Measurements from ENCODE around the gene TPD52L1. TPM values are rescaled to one million over a fixed set of nuclear protein-coding genes. Genes with fewer than 3 reads are reported as not detected.

TPD52L1 gene
- total RNA-seq, 1 donor from 2014 or later = 200 TPM

- Mint-ChIP-seq H3K36me3 (peaks cover 32% of the 10 kb centered on the region), H3K4me1 (peaks cover 22% of the 10 kb centered on the region), H3K9me3 (peaks cover 49% of the 10 kb centered on the region), H3K27me3 (ENCODE audit: low read depth) (no peaks in the 10 kb centered on the region), H3K4me3 (no peak overlapping the region), H3K27ac (no peak overlapping the region)
- no peak for DNase-seq (ENCODE audit: low spot score in 2 of 2, unreplicated experiment in 2 of 2)
- TF ChIP-seq CTCF (IDR thresholded peaks at IDR 0.05; ENCODE audit: unreplicated experiment) = no peak
These were observed 42.2 kb upstream of the TPD52L1 start for GRCh38 chr6:125111219-125111983.

GRCh38 chr6:125112934-125113333 is 40.6 kb upstream of the TPD52L1 start:
- peaks cover 42% of the 10 kb centered on the region for H3K9me3 Mint-ChIP-seq
- no peak overlapping the region for H3K4me3 Mint-ChIP-seq
- H3K4me1 Mint-ChIP-seq = peaks cover 22% of the 10 kb centered on the region
- no peak for DNase-seq (ENCODE audit: low spot score in 2 of 2, unreplicated experiment in 2 of 2)
- H3K27ac Mint-ChIP-seq = no peak overlapping the region
- peaks cover 32% of the 10 kb centered on the region for H3K36me3 Mint-ChIP-seq
- no peak for TF ChIP-seq CTCF (IDR thresholded peaks at IDR 0.05; ENCODE audit: unreplicated experiment)
- no peaks in the 10 kb centered on the region for H3K27me3 Mint-ChIP-seq (ENCODE audit: low read depth)

- H3K9me3 Mint-ChIP-seq = peaks cover 30% of the 10 kb centered on the region
- H3K27ac Mint-ChIP-seq = no peak overlapping the region
- H3K36me3 Mint-ChIP-seq = peaks cover 24% of the 10 kb centered on the region
- H3K27me3 Mint-ChIP-seq (ENCODE audit: low read depth) = no peaks in the 10 kb centered on the region
- no peak for DNase-seq (ENCODE audit: low spot score in 2 of 2, unreplicated experiment in 2 of 2)
- no peak overlapping the region for H3K4me3 Mint-ChIP-seq
- peak; percentile 66 for TF ChIP-seq CTCF (IDR thresholded peaks at IDR 0.05; ENCODE audit: unreplicated experiment)
- peaks cover 24% of the 10 kb centered on the region for H3K4me1 Mint-ChIP-seq
These were observed 39.2 kb upstream of the TPD52L1 start for GRCh38 chr6:125114248-125114858.

- Mint-ChIP-seq H3K36me3 (peaks cover 10% of the 10 kb centered on the region), H3K9me3 (peaks cover 12% of the 10 kb centered on the region), H3K27ac (no peak overlapping the region), H3K27me3 (ENCODE audit: low read depth) (no peaks in the 10 kb centered on the region), H3K4me3 (no peak overlapping the region), H3K4me1 (peaks cover 36% of the 10 kb centered on the region)
- no peak for DNase-seq (ENCODE audit: low spot score in 2 of 2, unreplicated experiment in 2 of 2)
- TF ChIP-seq CTCF (IDR thresholded peaks at IDR 0.05; ENCODE audit: unreplicated experiment) = no peak
These were observed 37.4 kb upstream of the TPD52L1 start for GRCh38 chr6:125116170-125116569.

- DNase-seq (ENCODE audit: low spot score in 2 of 2, unreplicated experiment in 2 of 2) = no peak
- no peak for TF ChIP-seq CTCF (IDR thresholded peaks at IDR 0.05; ENCODE audit: unreplicated experiment)
- peaks cover 5% of the 10 kb centered on the region for H3K36me3 Mint-ChIP-seq
- peaks cover 7% of the 10 kb centered on the region for H3K9me3 Mint-ChIP-seq
- H3K27me3 Mint-ChIP-seq (ENCODE audit: low read depth) = no peaks in the 10 kb centered on the region
- H3K4me3 Mint-ChIP-seq = no peak overlapping the region
- H3K4me1 Mint-ChIP-seq = peaks cover 36% of the 10 kb centered on the region
- no peak overlapping the region for H3K27ac Mint-ChIP-seq
These were observed 36.9 kb upstream of the TPD52L1 start for GRCh38 chr6:125116710-125117109.

Data from mesothelial cell of epicardium (in vitro differentiated cells).